HepG2 (cell line): ENCODE measurements around the gene ELMO2.
A peak's percentile ranks its signal among the peaks of the same experiment; 100 is the strongest.

Source experiments
- CHD4 ChIP-seq: fragments of 200-600 bp; sonication (generic); IDR thresholded peaks from 2 replicates; pipeline ENCODE4 v1.7.0; 2017; ENCODE audit warnings: mild to moderate bottlenecking, low read length, borderline replicate concordance
- CTCF ChIP-seq: sonication (generic); formaldehyde crosslinking; IDR thresholded peaks from 2 replicates; pipeline ENCODE4 v1.5.0; 2020; ENCODE audit warnings: mild to moderate bottlenecking, missing genetic modification reagents, moderate library complexity
- EZH2 ChIP-seq: conservative IDR thresholded peaks from 2 replicates; pipeline ENCODE4 v1.6.1; 2012; ENCODE audit warnings: mild to moderate bottlenecking, low read depth, low read length, moderate library complexity
- FOXJ3 ChIP-seq: sonication (generic); formaldehyde crosslinking; IDR thresholded peaks from 2 replicates; pipeline ENCODE4 v1.4.0; 2020; ENCODE audit warnings: missing genetic modification reagents, mild to moderate bottlenecking, borderline replicate concordance
- HNF1B ChIP-seq: sonication (generic); formaldehyde crosslinking; IDR thresholded peaks from 2 replicates; pipeline ENCODE4 v1.5.1; 2020; ENCODE audit warnings: mild to moderate bottlenecking, moderate library complexity, missing genetic modification reagents
- JARID2 ChIP-seq: sonication (generic); formaldehyde crosslinking; IDR thresholded peaks from 2 replicates; pipeline ENCODE4 v1.8.1; 2023; ENCODE audit warnings: missing genetic modification reagents, inconsistent platforms; ENCODE audit not compliant: insufficient replicate concordance
- KLF9 ChIP-seq: IDR thresholded peaks from 2 replicates; pipeline ENCODE4 v1.6.1; 2016; ENCODE audit warnings: low read depth
- MYC ChIP-seq: sonication (generic); formaldehyde crosslinking; IDR thresholded peaks from 2 replicates; pipeline ENCODE4 v1.9.0; 2021; ENCODE audit warnings: missing genetic modification reagents, borderline replicate concordance
- NBN ChIP-seq: fragments of 450-650 bp; conservative IDR thresholded peaks from 2 replicates; pipeline ENCODE4 v1.6.1; 2017
- NFE2L2 ChIP-seq: fragments of 150-350 bp; IDR thresholded peaks from 2 replicates; pipeline ENCODE4 v1.6.1; 2014; ENCODE audit warnings: low read length
- POLR2A ChIP-seq, 2 experiments: IDR thresholded peaks; 2 replicates each; pipeline ENCODE4 v1.6.1; 2011; ENCODE audit warnings: low read depth in 2 of 2, low read length in 2 of 2, mild to moderate bottlenecking in 1 of 2, moderate library complexity in 1 of 2; ENCODE audit not compliant: insufficient read depth in 1 of 2
- SIN3A ChIP-seq: IDR thresholded peaks from 2 replicates; pipeline ENCODE4 v1.6.1; 2011; ENCODE audit warnings: low read depth, mild to moderate bottlenecking, control low read depth, low read length, borderline replicate concordance
- TARDBP ChIP-seq: sonication (generic); formaldehyde crosslinking; IDR thresholded peaks from 2 replicates; pipeline ENCODE4 v1.8.0; 2022; ENCODE audit warnings: mild to moderate bottlenecking, missing genetic modification reagents
- ZNF703 ChIP-seq: sonication (generic); formaldehyde crosslinking; IDR thresholded peaks from 2 replicates; pipeline ENCODE4 v1.5.1; 2020; ENCODE audit warnings: missing genetic modification reagents, mild to moderate bottlenecking, moderate library complexity, borderline replicate concordance

GRCh38 chr20:46363874-46364669 is 42.3 kb downstream of the ELMO2 start:
- TF ChIP-seq CTCF (CRISPR knock-in tag) (no peak), FOXJ3 (CRISPR knock-in tag) (peak; percentile 73), CHD4 (peak; percentile 75; the same call in 1 of the 2 replicates), ZNF703 (CRISPR knock-in tag) (no peak), SIN3A (peak; percentile 95), JARID2 (CRISPR knock-in tag) (no peak), NBN (no peak), EZH2 (no peak), HNF1B (peak; percentile 86), POLR2A (IDR thresholded peaks at IDR 0.05; ENCODE audit: insufficient read depth in 1 of 2, low read depth in 2 of 2, low read length in 2 of 2) (peak; percentile 87 to 93), TARDBP (CRISPR knock-in tag) (peak; percentile 91), KLF9 (CRISPR knock-in tag) (peak; percentile 84), MYC (peak; percentile 94), NFE2L2 (no peak)
